IMR-90 (cell line): Measurements from ENCODE around the gene RNF138. TPM values are rescaled to one million over a fixed set of nuclear protein-coding genes. Genes with fewer than 3 reads are reported as not detected.

Source experiments
- ATAC-seq: fragments of 200-7000 bp; cut with Tn5 transposase; 2 replicates; pipeline ENCODE4 v1.9.1; 2020; ENCODE audit warnings: low read depth, mild to moderate bottlenecking, moderate library complexity
- BruUV-seq: library from RNA; stranded (reverse); fragments of 400-500 nt; replicated peaks from 2 replicates; lab custom pipeline; 2021; lab: Mats Ljungman, UMichigan
- CTCF ChIA-PET: fragments of 300-600 bp; formaldehyde crosslinking; extraction: SDS; loops from one replicate; lab custom pipeline; 2021; ENCODE audit warnings: antibody characterized with exemption; lab: Yijun Ruan, JAX
- POLR2A ChIA-PET: fragments of 300-600 bp; sonication (Branson Sonifier 250); formaldehyde crosslinking; loops from one replicate; lab custom pipeline; 2022; ENCODE audit warnings: antibody characterized with exemption; ENCODE audit not compliant: unreplicated experiment; lab: Charles Lee
- DNase-seq: peaks from one replicate; pipeline ENCODE4 v3.0.0; 2013
- H2AFZ ChIP-seq: replicated peaks from 2 replicates; pipeline ENCODE3; 2013; ENCODE audit warnings: low read length, mild to moderate bottlenecking; ENCODE audit not compliant: poor library complexity
- H2AK5ac ChIP-seq: 2 replicates; pipeline ENCODE4 v1.6.1; 2013; ENCODE audit warnings: low read depth, low read length, inconsistent platforms
- H2AK9ac ChIP-seq: replicated peaks from 2 replicates; pipeline ENCODE3; 2013; ENCODE audit warnings: mild to moderate bottlenecking, low read depth, low read length, moderate library complexity; ENCODE audit not compliant: poor library complexity
- H2BK120ac ChIP-seq: 2 replicates; pipeline ENCODE4 v1.6.1; 2013; ENCODE audit warnings: low read depth, low read length, inconsistent platforms
- H2BK15ac ChIP-seq: 3 replicates; pipeline ENCODE4 v1.6.1; 2013; ENCODE audit warnings: low read depth, low read length, inconsistent platforms
- H2BK20ac ChIP-seq: 2 replicates; pipeline ENCODE4 v1.6.1; 2013; ENCODE audit warnings: low read depth, mild to moderate bottlenecking, inconsistent platforms, low read length, moderate library complexity
- H2BK5ac ChIP-seq: 2 replicates; pipeline ENCODE4 v1.6.1; 2013; ENCODE audit warnings: mild to moderate bottlenecking, low read depth, low read length, inconsistent platforms; ENCODE audit not compliant: poor library complexity, severe bottlenecking
- H3K14ac ChIP-seq: replicated peaks from 2 replicates; pipeline ENCODE4 v1.6.1; 2013; ENCODE audit warnings: low read depth, low read length, inconsistent platforms
- H3K18ac ChIP-seq: 2 replicates; pipeline ENCODE4 v1.6.1; 2013; ENCODE audit warnings: low read depth, low read length, control low read depth
- H3K23ac ChIP-seq: 2 replicates; pipeline ENCODE4 v1.6.1; 2013; ENCODE audit warnings: low read depth, low read length, inconsistent platforms
- H3K27ac ChIP-seq: 2 replicates; pipeline ENCODE4 v1.5.1; 2013; ENCODE audit warnings: mild to moderate bottlenecking, control low read depth, low read length; ENCODE audit not compliant: insufficient read depth
- H3K27me3 ChIP-seq: 2 replicates; pipeline ENCODE4 v1.6.1; 2013; ENCODE audit warnings: low read length; ENCODE audit not compliant: control insufficient read depth, insufficient read depth
- H3K36me3 ChIP-seq: 2 replicates; pipeline ENCODE4 v1.6.1; 2013; ENCODE audit warnings: low read length, mixed read lengths; ENCODE audit not compliant: control insufficient read depth, insufficient read depth
- H3K4ac ChIP-seq: 2 replicates; pipeline ENCODE4 v1.6.1; 2013; ENCODE audit warnings: low read depth, low read length, inconsistent platforms
- H3K4me1 ChIP-seq: 2 replicates; pipeline ENCODE4 v1.6.1; 2013; ENCODE audit warnings: low read length, mixed read lengths; ENCODE audit not compliant: control insufficient read depth, insufficient read depth
- H3K4me2 ChIP-seq: 2 replicates; pipeline ENCODE4 v1.6.1; 2013; ENCODE audit warnings: low read depth, mild to moderate bottlenecking, control low read depth, low read length, moderate library complexity
- H3K4me3 ChIP-seq: 2 replicates; pipeline ENCODE4 v1.5.1; 2013; ENCODE audit warnings: low read depth, mild to moderate bottlenecking, control low read depth, low read length, moderate library complexity; ENCODE audit not compliant: insufficient read depth
- H3K56ac ChIP-seq: 2 replicates; pipeline ENCODE4 v1.6.1; 2013; ENCODE audit warnings: low read length, inconsistent platforms; ENCODE audit not compliant: insufficient read depth; ENCODE audit errors: extremely low read depth
- H3K79me1 ChIP-seq, 2 experiments: 2 replicates each; pipeline ENCODE4 v1.6.1; 2013; ENCODE audit warnings: low read length in 2 of 2, inconsistent platforms in 1 of 2, low read depth in 1 of 2
- H3K9ac ChIP-seq: 2 replicates; pipeline ENCODE4 v1.6.1; 2013; ENCODE audit warnings: low read depth, low read length, control low read depth
- H3K9me1 ChIP-seq: 2 replicates; pipeline ENCODE4 v1.6.1; 2013; ENCODE audit warnings: low read length, inconsistent platforms; ENCODE audit not compliant: insufficient read depth
- H3K9me3 ChIP-seq: 2 replicates; pipeline ENCODE4 v1.6.1; 2013; ENCODE audit warnings: low read length; ENCODE audit not compliant: control insufficient read depth, insufficient read depth
- H4K20me1 ChIP-seq: 2 replicates; pipeline ENCODE4 v1.6.1; 2013; ENCODE audit warnings: low read length, inconsistent platforms; ENCODE audit not compliant: insufficient read depth
- H4K5ac ChIP-seq: 2 replicates; pipeline ENCODE4 v1.6.1; 2013; ENCODE audit warnings: mild to moderate bottlenecking, low read depth, low read length, control low read depth
- H4K8ac ChIP-seq, 2 experiments: 2 replicates each; pipeline ENCODE4 v1.6.1; 2013; ENCODE audit warnings: low read depth in 2 of 2, low read length in 2 of 2, control low read depth in 1 of 2, inconsistent platforms in 1 of 2
- H4K91ac ChIP-seq: 2 replicates; pipeline ENCODE4 v1.6.1; 2013; ENCODE audit warnings: low read depth, low read length, inconsistent platforms; ENCODE audit not compliant: insufficient read depth
- BHLHE40 ChIP-seq: fragments of 150-350 bp; IDR thresholded peaks from 2 replicates; pipeline ENCODE4 v1.6.1; 2016; ENCODE audit warnings: mild to moderate bottlenecking, low read depth, low read length
- CEBPB ChIP-seq: IDR thresholded peaks from 2 replicates; pipeline ENCODE4 v1.6.1; 2012; ENCODE audit warnings: low read depth, low read length, improper control_type of control experiment
- CHD1 ChIP-seq: IDR thresholded peaks from 2 replicates; pipeline ENCODE4 v1.6.1; 2012; ENCODE audit warnings: low read depth, low read length, improper control_type of control experiment
- FOS ChIP-seq: fragments of 150-350 bp; IDR thresholded peaks from 2 replicates; pipeline ENCODE4 v1.6.1; 2016; ENCODE audit warnings: low read depth, low read length
- MXI1 ChIP-seq: IDR thresholded peaks from 2 replicates; pipeline ENCODE4 v1.6.1; 2012; ENCODE audit warnings: low read depth, mild to moderate bottlenecking, low read length, moderate library complexity, borderline replicate concordance
- NFE2L2 ChIP-seq: fragments of 150-350 bp; IDR thresholded peaks from 2 replicates; pipeline ENCODE4 v1.6.1; 2016; ENCODE audit warnings: low read depth, mild to moderate bottlenecking, low read length
- POLR2A ChIP-seq: IDR thresholded peaks from 2 replicates; pipeline ENCODE4 v1.6.1; 2012; ENCODE audit warnings: mild to moderate bottlenecking, low read depth, low read length
- RCOR1 ChIP-seq: IDR thresholded peaks from 2 replicates; pipeline ENCODE4 v1.6.1; 2012; ENCODE audit warnings: mild to moderate bottlenecking, low read length, improper control_type of control experiment; ENCODE audit not compliant: insufficient replicate concordance
- RFX5 ChIP-seq: IDR thresholded peaks from 2 replicates; pipeline ENCODE4 v1.8.0; 2012; ENCODE audit warnings: low read depth, mild to moderate bottlenecking, low read length, moderate library complexity
- SMC3 ChIP-seq: fragments of 150-350 bp; IDR thresholded peaks from 2 replicates; pipeline ENCODE4 v1.6.1; 2016; ENCODE audit warnings: low read depth, mild to moderate bottlenecking, antibody characterized with exemption, low read length, moderate library complexity
- WGBS, 2 experiments: methylation state at CpG; one replicate each; pipeline versions ENCODE4 v1.1.5 to v1.1.7; 2013; ENCODE audit warnings: missing lambda C conversion rate in 2 of 2; ENCODE audit not compliant: insufficient read length in 1 of 2; ENCODE audit errors: extremely low coverage in 2 of 2; 5-methylcytosine and 5-hydroxymethylcytosine counted together
- dilution Hi-C: fragments of 300-500 bp; cut with HindIII; formaldehyde crosslinking; loops from one replicate; pipeline ENCODE4 v1.14.3; 2018; ENCODE audit warnings: low sequenced_read_pairs; ENCODE audit not compliant: unreplicated experiment
- in situ Hi-C: fragments of 300-500 bp; cut with MboI; formaldehyde crosslinking; loops from 3 replicates; pipeline ENCODE4 v1.14.3; 2019; ENCODE audit warnings: low sequenced_read_pairs, inconsistent platforms, mixed read lengths
- intact Hi-C: fragments of 100-400 bp; cut with micrococcal nuclease; formaldehyde crosslinking; loops from 2 replicates; pipeline ENCODE4 v1.10.0; 2022
- polyA plus RNA-seq, 3 experiments: library from polyadenylated mRNA; depleted of rRNA; stranded (reverse); fragments of >200 nt; gene quantifications; 2 replicates each; pipeline ENCODE4 v1.2.3, GENCODE V29; 2012; ENCODE audit warnings: low replicate concordance in 1 of 3
- total RNA-seq: library from RNA; depleted of rRNA; stranded (reverse); fragments of >200 nt; gene quantifications from 2 replicates; pipeline ENCODE4 v1.2.3, GENCODE V29; 2012
- TF ChIP-seq, protein P1 (sequence below): fragments of 150-350 bp; IDR thresholded peaks from 2 replicates; pipeline ENCODE4 v1.6.1; 2016; ENCODE audit warnings: low read depth, mild to moderate bottlenecking, low read length, moderate library complexity, borderline replicate concordance

RNF138 gene
- total and polyA plus RNA-seq, 2 of the 4 experiments (the other 2 are of a cell fraction): 18.1 to 36.0 TPM

- H2AK9ac ChIP-seq: no peak overlapping the region
- H3K56ac ChIP-seq: no peak overlapping the region
- no peak overlapping the region for H2BK15ac ChIP-seq
- ChIA-PET POLR2A (interaction anchor here (0.6 kb wide), 1 partner anchor 31 kb away, joined by 3 read pairs; no protein-coding TSS in a partner anchor), CTCF (no interaction called here)
- ATAC-seq: no peak
- dilution Hi-C loops (no loop called here), in situ Hi-C loops (no loop called here), intact Hi-C loops (loop anchor here (5.0 to 10.0 kb wide), 2 partner anchors 149 to 293 kb away; partner anchors contain the start of gene TRAPPC8)
- H2AFZ ChIP-seq: peak overlapping the region; percentile 91
- H3K18ac ChIP-seq: no peak overlapping the region
- H3K14ac ChIP-seq: no peak overlapping the region
- no peak overlapping the region for H2BK5ac ChIP-seq
- peaks cover 2% of the 10 kb centered on the region; the same call in 1 of the 2 replicates for H3K9me1 ChIP-seq
- H4K5ac ChIP-seq: peak overlapping the region; percentile 3; the same call in 1 of the 2 replicates
- no peak overlapping the region for H3K4ac ChIP-seq
- WGBS, 2 experiments: no CpG with 5 or more reads among the region's 7 CpGs
- H3K27ac ChIP-seq: no peak overlapping the region; the same call in 1 of the 2 replicates
- H2BK20ac ChIP-seq: no peak overlapping the region
- peak overlapping the region; percentile 12; the same call in 1 of the 2 replicates for H3K9ac ChIP-seq
- H4K8ac ChIP-seq: peak overlapping the region in 1 of 2 experiments; percentile 47; a peak in 2 of 4 replicates
- H3K4me2 ChIP-seq: peak overlapping the region; percentile 92
- peaks cover 0 to 22% of the 10 kb centered on the region in 2 experiments; a peak in 3 of 4 replicates for H3K79me1 ChIP-seq
- no peak for TF ChIP-seq RCOR1
- TF ChIP-seq POLR2A: no peak
- TF ChIP-seq NFE2L2: no peak
- TF ChIP-seq CHD1: no peak
- TF ChIP-seq CEBPB: no peak
- TF ChIP-seq FOS: no peak
- TF ChIP-seq SMC3: no peak
- no peak for TF ChIP-seq MXI1
- TF ChIP-seq RFX5: no peak
- TF ChIP-seq, protein P1, sequence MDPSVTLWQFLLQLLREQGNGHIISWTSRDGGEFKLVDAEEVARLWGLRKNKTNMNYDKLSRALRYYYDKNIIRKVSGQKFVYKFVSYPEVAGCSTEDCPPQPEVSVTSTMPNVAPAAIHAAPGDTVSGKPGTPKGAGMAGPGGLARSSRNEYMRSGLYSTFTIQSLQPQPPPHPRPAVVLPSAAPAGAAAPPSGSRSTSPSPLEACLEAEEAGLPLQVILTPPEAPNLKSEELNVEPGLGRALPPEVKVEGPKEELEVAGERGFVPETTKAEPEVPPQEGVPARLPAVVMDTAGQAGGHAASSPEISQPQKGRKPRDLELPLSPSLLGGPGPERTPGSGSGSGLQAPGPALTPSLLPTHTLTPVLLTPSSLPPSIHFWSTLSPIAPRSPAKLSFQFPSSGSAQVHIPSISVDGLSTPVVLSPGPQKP: no peak
- no peak for TF ChIP-seq BHLHE40
- H4K20me1 ChIP-seq: peaks cover 6% of the 10 kb centered on the region
- no peak overlapping the region for H3K23ac ChIP-seq
- BruUV-seq: no TSS peak
- no peaks in the 10 kb centered on the region for H3K27me3 ChIP-seq
- H3K9me3 ChIP-seq: no peaks in the 10 kb centered on the region
- no peak overlapping the region for H4K91ac ChIP-seq
- peak overlapping the region; percentile 72 for H3K4me3 ChIP-seq
- H2AK5ac ChIP-seq: no peak overlapping the region
- DNase-seq: no peak
- H3K4me1 ChIP-seq: no peaks in the 10 kb centered on the region
- peaks cover 2% of the 10 kb centered on the region; the same call in 1 of the 2 replicates for H3K36me3 ChIP-seq
- H2BK120ac ChIP-seq: no peak overlapping the region
Observed at GRCh38 chr18:32091325-32091723, 350 bp upstream of the RNF138 start.
